GM23248 (cell line): ENCODE data around the gene GCK.

Experiments used
- EZH2 ChIP-seq: fragments of 200-600 bp; sonication (generic); IDR thresholded peaks from 2 replicates; pipeline ENCODE4 v1.6.1; 2018; ENCODE audit warnings: antibody characterized with exemption, mild to moderate bottlenecking; ENCODE audit not compliant: insufficient read depth, poor library complexity, severe bottlenecking
- EZH2phosphoT487 ChIP-seq: fragments of 200-600 bp; sonication (generic); IDR thresholded peaks from 2 replicates; pipeline ENCODE4 v1.6.1; 2018; ENCODE audit warnings: antibody characterized with exemption, moderate library complexity, mild to moderate bottlenecking, low read depth; ENCODE audit not compliant: insufficient read depth

DNA sequence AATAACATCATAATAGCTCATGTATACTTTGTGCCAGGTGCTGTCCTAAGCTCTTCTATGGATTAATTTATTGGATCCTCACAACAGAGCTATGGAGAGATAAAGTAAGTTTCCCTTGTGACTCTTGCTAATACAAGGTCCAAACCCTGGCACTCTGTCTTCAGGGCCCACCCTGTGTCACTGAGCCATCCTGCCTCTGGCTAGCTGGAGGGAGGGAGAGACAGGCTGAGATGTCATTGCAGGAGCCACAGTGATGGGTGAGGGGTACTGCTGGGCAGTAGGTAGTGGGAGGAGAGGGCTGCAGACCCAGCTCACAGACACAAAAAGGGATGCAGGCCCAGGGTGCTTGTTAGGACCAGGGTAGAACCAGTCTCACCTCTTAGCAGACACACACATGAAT, 16.9 kb downstream of the GCK start:
- TF ChIP-seq EZH2phosphoT487 (no peak), EZH2 (no peak)
